Right lobe of liver (tissue), 6 donors: Measurements from ENCODE around the gene MARK3. TPM values are rescaled to one million over a fixed set of nuclear protein-coding genes. Genes with fewer than 3 reads are reported as not detected.
A peak's percentile ranks its signal among the peaks of the same experiment; 100 is the strongest.

ENCODE experiments used
- ATAC-seq, 4 donors: fragments of 200-7000 bp; cut with Tn5 transposase; one replicate each; pipeline ENCODE4 v1.9.1; 2020; ENCODE audit warnings: mild to moderate bottlenecking in 4 of 4, moderate library complexity in 4 of 4
- DNase-seq, 3 donors: peaks; one replicate each; pipeline ENCODE4 v3.0.0-alpha.2; 2020
- H3K27ac ChIP-seq, 3 donors: fragments of 200-600 bp; one replicate each; pipeline ENCODE4 v1.8.0; 2022
- H3K27me3 ChIP-seq, 2 donors: fragments of 200-600 bp; one replicate each; pipeline ENCODE4 v1.8.0; 2022
- H3K36me3 ChIP-seq, 4 donors: fragments of 200-600 bp; sonication (generic) in 1 of 4; one replicate each; pipeline versions ENCODE4 v1.5.1 to v1.8.0; 2017 to 2022; ENCODE audit warnings: control low read depth in 1 of 4
- H3K4me1 ChIP-seq, 4 donors: fragments of 200-600 bp; sonication (generic) in 1 of 4; one replicate each; pipeline versions ENCODE4 v1.5.1 to v1.8.0; 2017 to 2022; ENCODE audit warnings: control low read depth in 1 of 4
- H3K4me3 ChIP-seq, 3 donors: fragments of 200-600 bp; one replicate each; pipeline ENCODE4 v1.8.0; 2022
- H3K9me3 ChIP-seq, 4 donors: fragments of 200-600 bp; sonication (generic) in 1 of 4; one replicate each; pipeline versions ENCODE4 v1.5.1 to v1.8.0; 2017 to 2022; ENCODE audit warnings: control low read depth in 1 of 4
- POLR2A ChIP-seq: fragments of 450-650 bp; IDR thresholded peaks from one replicate; pipeline ENCODE4 v1.6.1; 2017; ENCODE audit warnings: antibody characterized with exemption, mild to moderate bottlenecking
- WGBS: methylation state at CpG from one replicate; pipeline ENCODE4 v1.1.6; 2018; ENCODE audit warnings: low coverage, low lambda C conversion rate; ENCODE audit not compliant: insufficient coverage; ENCODE audit errors: missing lambda C conversion rate; 5-methylcytosine and 5-hydroxymethylcytosine counted together
- intact Hi-C, 2 donors: fragments of 100-400 bp; cut with DNase I; formaldehyde crosslinking; loops; one replicate each; pipeline versions ENCODE4 v1.11.2 to v1.14.1; 2022
- total RNA-seq, 6 experiments: library from RNA; depleted of rRNA in 2 of 6; stranded (reverse); fragments of >200 nt in 2 of 6; fragmentation: NEBNext Ultra II Directional in 3 of 6; extraction: Animal tissue kit (Norgen Biotek cat#: 25700) in 3 of 6; gene quantifications; one replicate each; pipeline versions ENCODE4 v1.1.0 to v1.2.4, GENCODE V29; 2016 to 2023
- TF ChIP-seq, protein P1 (sequence below), 4 donors: fragments of 200-600 bp in 3 of 4; fragments of 450-650 bp in 1 of 4; IDR thresholded peaks; one replicate each; pipeline versions ENCODE4 v1.5.1 to v1.8.0; 2016 to 2022; ENCODE audit warnings: antibody characterized with exemption in 4 of 4, mild to moderate bottlenecking in 2 of 4
- donor health status: DM: no; HTN: yes; CAD: no.
- donor health status: DM: no; HTN: no; CAD: no.
- donor health status: DM: no; HTN: no; CAD: no.
- donor health status: DM: no; HTN: yes; CAD: no.
- donor health status: DM: no; HTN: yes; CAD: no.

The MARK3 gene
- total RNA-seq, 6 experiments from 2014 or later: 25.5 to 34.3 (median 27.3) TPM

DNA sequence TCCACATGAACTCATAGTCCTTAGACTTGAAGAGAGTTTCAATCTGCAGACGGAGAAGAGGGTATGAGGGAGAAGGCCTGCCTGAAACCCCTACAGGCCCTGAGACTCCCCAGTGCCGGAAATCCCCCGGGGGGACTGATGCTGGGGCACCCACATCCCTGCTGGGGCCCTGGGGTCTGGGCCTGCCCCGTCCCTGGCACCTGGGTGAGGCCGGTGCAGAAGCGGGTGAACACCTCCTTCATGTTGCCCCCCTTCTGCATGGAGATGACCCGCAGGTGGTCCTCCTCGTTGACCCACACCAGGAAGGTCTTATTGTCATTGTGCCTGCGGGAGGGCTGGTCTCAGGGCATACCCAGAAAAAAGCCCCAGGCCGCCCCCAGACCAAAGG lies 135.0 kb downstream of the MARK3 start:
- no CpG with 5 or more reads among the region's 10 CpGs for WGBS
- DNase-seq (peak in 1 of 3 donors; percentile 49), ATAC-seq (no peak)
- intact Hi-C loops: no loop called here
- Histone ChIP-seq H3K36me3 (no peaks in the 10 kb centered on the region), H3K9me3 (no peaks in the 10 kb centered on the region), H3K4me1 (peaks cover 0 to 28% (median 1%) of the 10 kb centered on the region in 4 donors), H3K4me3 (no peak overlapping the region), H3K27ac (no peak overlapping the region), H3K27me3 (peaks cover 0 to 10% of the 10 kb centered on the region in 2 donors)
- TF ChIP-seq, protein P1, sequence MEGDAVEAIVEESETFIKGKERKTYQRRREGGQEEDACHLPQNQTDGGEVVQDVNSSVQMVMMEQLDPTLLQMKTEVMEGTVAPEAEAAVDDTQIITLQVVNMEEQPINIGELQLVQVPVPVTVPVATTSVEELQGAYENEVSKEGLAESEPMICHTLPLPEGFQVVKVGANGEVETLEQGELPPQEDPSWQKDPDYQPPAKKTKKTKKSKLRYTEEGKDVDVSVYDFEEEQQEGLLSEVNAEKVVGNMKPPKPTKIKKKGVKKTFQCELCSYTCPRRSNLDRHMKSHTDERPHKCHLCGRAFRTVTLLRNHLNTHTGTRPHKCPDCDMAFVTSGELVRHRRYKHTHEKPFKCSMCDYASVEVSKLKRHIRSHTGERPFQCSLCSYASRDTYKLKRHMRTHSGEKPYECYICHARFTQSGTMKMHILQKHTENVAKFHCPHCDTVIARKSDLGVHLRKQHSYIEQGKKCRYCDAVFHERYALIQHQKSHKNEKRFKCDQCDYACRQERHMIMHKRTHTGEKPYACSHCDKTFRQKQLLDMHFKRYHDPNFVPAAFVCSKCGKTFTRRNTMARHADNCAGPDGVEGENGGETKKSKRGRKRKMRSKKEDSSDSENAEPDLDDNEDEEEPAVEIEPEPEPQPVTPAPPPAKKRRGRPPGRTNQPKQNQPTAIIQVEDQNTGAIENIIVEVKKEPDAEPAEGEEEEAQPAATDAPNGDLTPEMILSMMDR (IDR thresholded peaks at IDR 0.05): no peak
- TF ChIP-seq POLR2A: no peak

DNA sequence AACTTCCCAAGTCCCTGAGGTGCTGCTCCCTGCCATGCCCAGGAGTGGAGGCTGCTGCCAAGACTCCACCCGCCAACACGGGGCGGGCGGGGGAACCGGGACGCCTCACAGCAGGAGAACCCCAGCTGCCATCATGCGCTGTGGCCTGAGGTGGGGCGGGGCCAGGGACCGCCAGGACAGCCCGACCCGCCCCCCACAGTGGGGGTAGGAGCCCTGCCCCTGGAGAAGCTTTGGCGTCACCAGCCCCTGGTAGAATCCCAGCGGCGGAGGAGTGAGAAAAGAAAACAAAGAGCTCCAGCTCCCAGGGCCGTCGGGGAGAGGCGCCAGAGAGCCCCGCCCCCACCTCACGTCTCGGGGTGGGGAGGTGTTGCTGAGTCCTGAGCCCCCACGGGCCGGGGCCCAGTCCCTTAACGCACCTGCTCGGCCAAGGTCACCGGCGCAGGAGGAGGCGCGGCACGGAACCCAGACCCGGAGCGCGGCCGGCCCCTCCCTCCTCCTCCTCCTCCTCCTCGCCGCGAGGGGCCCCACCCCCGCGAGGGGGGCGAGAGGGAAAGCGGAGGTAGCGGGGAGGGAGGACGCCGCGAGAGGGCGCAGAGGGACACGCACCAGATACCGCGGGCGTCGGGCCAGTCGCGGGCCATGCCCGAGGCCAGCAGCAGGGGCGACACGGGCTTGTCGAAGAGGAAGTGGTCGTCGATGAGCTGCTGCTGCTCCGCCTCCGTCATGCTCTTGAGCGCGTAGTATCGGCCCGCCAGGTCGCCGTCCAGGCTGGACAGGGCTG lies 135.6 kb downstream of the MARK3 start:
- peak overlapping the region in 1 of 3 donors; percentile 8 for H3K27ac ChIP-seq
- peaks cover 0 to 10% of the 10 kb centered on the region in 2 donors for H3K27me3 ChIP-seq
- H3K36me3 ChIP-seq: no peaks in the 10 kb centered on the region
- H3K9me3 ChIP-seq: no peaks in the 10 kb centered on the region
- peak; percentile 62 to 68 (median 66) for ATAC-seq
- peak overlapping the region; percentile 40 to 50 (median 42) for H3K4me3 ChIP-seq
- intact Hi-C loops: no loop called here
- WGBS: 11% methylated on average over 13 of the region's 66 CpGs
- peak; percentile 73 to 78 (median 75) for DNase-seq
- TF ChIP-seq POLR2A: no peak
- TF ChIP-seq, protein P1 (IDR thresholded peaks at IDR 0.05): peak; percentile 42 to 53 (median 50)
- peaks cover 0 to 32% (median 4%) of the 10 kb centered on the region in 4 donors for H3K4me1 ChIP-seq

DNA sequence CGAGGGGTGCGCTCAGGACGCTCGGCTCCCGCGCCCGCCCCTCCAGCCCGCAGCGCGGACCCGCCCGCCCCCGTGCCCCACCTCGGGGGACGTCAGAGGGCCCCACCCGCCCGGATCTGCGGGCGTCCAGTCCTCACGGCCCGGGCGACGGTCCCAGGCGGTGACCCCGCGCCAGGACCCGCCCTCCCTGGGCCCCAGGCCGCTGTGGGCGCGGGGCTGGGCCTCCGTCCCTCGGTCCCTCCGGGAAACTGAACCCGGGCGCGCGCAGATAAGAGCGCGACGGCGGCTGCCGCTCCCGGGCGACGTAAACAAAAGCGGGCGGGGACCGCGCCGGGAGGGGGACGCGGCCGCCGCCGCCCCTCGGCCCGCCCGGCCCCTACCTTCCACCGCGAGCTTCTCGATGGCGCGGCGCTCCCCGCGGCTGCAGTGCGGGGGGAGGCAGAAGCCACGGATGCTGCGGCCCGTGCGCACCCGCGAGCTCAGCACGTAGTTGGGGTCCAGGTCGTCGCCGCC lies 136.3 kb downstream of the MARK3 start:
- peaks cover 0 to 10% of the 10 kb centered on the region in 2 donors for H3K27me3 ChIP-seq
- WGBS: 0% methylated on average over 31 of the region's 77 CpGs
- peak overlapping the region in 1 of 3 donors; percentile 8 for H3K27ac ChIP-seq
- no peaks in the 10 kb centered on the region for H3K36me3 ChIP-seq
- intact Hi-C loops: no loop called here
- H3K4me3 ChIP-seq: peak overlapping the region; percentile 40 to 50 (median 42)
- H3K9me3 ChIP-seq: no peaks in the 10 kb centered on the region
- peaks cover 0 to 37% (median 5%) of the 10 kb centered on the region in 4 donors for H3K4me1 ChIP-seq
- peak in 1 of 3 donors; percentile 36 for DNase-seq
- TF ChIP-seq, protein P1 (IDR thresholded peaks at IDR 0.05): no peak
- TF ChIP-seq POLR2A: no peak
- ATAC-seq: peak; percentile 9 to 41 (median 29)

DNA sequence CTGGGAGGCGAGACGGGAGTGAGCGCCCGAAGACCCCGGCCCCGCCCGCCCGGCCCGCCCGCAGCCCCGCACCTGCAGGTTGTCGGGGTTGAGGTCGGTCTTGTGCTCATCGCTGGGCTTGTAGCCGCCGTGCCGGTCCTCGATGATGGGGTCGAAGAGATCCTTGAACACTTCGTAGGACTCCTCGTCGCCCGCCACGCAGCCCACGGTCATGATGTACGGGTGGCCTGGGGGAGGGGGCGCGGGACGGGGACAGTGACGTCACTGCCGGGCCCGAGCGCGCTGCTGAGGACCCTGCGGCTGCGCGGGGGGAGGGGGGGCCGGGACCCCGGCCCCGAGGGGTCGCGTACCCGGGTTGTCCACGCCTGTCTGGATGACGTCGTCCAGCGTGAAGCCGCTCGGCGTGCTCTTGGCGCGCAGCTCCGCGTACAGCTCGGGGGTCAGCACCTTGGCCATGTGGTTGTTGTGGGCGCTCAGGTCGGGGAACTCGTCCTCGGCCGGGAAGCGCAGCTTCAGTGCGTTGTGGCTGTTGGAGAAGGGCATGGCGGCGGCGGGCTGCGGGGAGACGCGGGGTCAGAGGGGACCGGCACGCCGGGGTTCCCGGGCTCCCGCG lies 136.8 kb downstream of the MARK3 start:
- DNase-seq: peak in 2 of 3 donors; percentile 31 to 58
- Histone ChIP-seq H3K4me3 (peak overlapping the region; percentile 40 to 50 (median 42)), H3K36me3 (no peaks in the 10 kb centered on the region), H3K9me3 (no peaks in the 10 kb centered on the region), H3K4me1 (peaks cover 0 to 41% (median 5%) of the 10 kb centered on the region in 4 donors), H3K27me3 (peaks cover 0 to 10% of the 10 kb centered on the region in 2 donors), H3K27ac (peak overlapping the region in 1 of 3 donors; percentile 8)
- no peak for ATAC-seq
- no peak for TF ChIP-seq POLR2A
- TF ChIP-seq, protein P1 (IDR thresholded peaks at IDR 0.05): no peak
- intact Hi-C loops: no loop called here
- WGBS: 0% methylated on average over 3 of the region's 74 CpGs
